ENCODE data around the gene LHFPL2.
A peak's percentile ranks its signal among the peaks of the same experiment; 100 is the strongest.
"Not testable (repeated sequence)": the region's sequence is repeated elsewhere in the genome, so short reads cannot be mapped to it uniquely, and the experiment has no call there.

The LHFPL2 gene

DNA sequence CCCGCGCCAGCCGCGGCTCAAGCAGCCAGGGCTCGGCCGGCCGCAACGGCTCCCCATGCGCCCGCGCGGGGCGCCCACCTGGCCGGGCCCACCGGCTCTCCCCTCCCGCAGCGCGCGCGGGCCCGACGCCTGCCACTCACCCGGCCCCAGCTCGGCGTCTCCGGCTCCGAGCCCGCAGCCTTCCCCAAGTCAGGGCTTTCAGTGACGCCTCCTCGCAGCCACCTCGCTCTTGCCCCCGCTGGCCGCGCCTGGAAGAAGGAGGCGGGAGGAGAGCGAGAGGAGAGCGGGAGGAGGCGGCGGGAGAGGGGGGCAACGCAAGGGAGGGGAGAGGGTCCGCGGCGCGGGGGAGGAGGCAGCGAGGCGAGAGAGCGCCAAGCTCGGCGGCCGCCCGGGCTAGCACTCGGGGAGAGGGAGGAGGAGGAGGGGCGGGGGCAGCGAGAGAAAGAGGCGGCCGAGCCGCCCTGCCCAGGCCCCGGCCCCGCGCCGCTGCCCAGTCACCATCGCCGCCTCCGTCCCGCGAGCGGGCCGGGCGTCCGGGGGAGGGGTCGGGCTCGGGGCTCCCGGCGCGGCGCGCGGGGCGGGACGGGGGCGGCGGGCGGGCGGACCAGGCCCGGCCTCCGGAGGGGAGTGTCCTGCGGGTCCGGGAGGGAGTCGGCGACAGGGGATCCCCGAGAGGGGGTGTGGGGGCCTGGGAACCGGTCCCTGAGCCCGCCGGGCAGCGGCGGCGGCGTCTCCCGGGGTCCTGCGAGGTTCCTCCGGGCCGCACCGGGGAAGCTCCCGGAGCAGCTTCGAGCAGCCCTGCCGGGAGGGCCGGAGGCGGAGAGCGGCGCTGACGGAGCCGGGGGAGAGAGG lies at the start of gene LHFPL2:
Gene LHFPL2, minus strand, starts transcription at position 414 of the 852 bp plus-strand sequence. CDS start 138,559 bp downstream, outside the sequence.
- peak; percentile 72 for DNase-seq (ENCODE audit: low spot score)

GRCh38 chr5:78696637-78697036 lies 48.1 kb upstream of the LHFPL2 start:
- DNase-seq (ENCODE audit: low spot score): peak; percentile 39

DNA sequence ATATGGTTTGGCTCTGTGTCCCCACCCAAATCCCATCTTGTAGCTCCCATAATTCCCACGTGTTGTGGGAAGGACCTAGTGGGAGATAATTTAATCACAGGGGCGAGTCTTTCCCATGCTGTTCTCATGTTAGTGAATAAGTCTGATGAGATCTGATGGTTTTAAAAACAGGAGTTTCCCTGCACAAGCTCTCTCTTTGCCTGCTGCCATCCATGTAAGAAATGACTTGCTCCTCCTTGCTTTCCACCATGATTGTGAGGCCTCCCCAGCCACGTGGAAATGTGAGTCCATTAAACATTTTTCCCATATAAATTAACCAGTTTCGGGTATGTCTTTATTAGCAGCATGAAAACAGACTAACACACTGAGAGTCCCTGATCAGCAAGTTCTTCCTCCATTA lies 47.5 kb upstream of the LHFPL2 start:
- DNase-seq (ENCODE audit: low spot score): not testable (repeated sequence)

GRCh38 chr5:78693339-78693738 lies 44.8 kb upstream of the LHFPL2 start:
- DNase-seq (ENCODE audit: low spot score): no peak

DNA sequence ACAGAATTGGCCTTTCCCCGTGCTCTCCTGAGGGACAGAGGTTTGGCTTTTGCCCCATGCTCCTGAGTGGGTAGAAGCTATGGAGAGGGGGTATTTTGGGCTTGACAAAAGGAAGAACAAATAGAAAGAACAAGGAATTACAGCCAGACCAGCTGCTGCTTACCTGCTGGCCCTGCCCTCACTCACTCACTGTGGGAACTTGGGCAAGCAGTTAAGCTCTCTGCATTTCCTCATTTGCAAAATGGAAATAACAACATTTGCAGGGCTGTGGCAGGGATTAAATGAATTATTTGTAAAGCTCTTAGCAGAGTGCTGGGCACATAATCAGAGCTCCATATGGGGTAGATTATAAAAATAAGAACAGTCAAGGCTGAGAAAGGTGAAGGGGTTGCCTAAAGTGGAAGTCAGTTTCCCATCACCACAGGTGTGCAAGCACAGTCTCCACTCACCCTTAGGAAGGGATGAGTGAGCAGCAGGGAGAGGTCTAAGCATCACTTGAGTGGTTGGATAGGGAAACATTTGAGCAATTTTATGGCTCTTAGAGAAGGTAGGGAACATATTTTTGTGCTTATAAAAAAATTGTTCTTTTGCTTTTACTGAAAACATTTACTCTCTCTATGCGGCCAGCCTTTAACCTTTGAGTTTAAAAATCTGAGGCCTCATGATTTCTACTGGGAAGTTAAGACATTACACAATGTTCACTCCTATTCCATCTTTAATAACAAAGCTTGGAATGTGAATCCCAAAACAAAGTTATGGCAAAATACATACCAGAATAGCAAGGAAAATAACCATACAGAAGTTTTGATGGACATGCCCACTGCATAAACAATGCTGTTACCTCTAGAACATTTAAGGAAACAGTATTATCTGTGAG lies 42.8 kb upstream of the LHFPL2 start:
- no peak for DNase-seq (ENCODE audit: low spot score)

DNA sequence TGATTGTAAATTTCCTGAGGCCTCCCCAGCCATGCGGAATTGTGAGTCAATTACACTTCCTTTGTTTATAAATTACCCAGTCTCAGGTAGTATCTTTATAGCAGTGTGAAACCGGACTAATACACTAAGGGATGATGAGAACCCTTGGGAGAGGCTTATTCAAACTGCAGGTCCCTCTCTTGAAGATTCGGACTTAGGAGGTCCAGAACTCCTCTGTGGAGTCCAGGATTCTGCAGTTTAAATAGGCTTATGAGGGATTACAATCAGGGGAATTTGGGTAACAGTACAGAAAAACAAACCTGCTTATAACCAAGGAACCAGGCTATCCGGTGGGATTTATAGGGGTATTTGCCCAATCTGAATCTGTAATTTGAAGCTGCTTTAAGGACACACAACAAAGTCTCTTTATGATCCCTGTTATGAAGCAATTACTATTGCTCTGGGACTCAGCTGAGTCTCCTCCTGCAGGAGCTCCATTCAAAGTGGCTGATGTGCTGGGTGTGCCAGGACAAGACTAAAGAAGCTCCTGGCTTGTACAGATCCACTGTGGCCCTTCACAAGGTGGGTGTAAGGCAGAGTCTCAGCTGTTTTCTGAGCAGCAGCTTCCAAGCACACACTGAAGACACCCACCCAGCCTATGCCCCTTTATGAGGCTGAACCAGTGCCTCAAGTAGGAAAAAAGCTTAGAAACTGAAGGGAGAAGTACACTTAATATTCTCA lies 41.8 kb upstream of the LHFPL2 start:
- DNase-seq (ENCODE audit: low spot score): no peak

GRCh38 chr5:78689540-78690252 lies 41.1 kb upstream of the LHFPL2 start:
- no peak for DNase-seq (ENCODE audit: low spot score)

GRCh38 chr5:78687514-78687913 lies 38.9 kb upstream of the LHFPL2 start:
- not testable (repeated sequence) for DNase-seq (ENCODE audit: low spot score)

DNA sequence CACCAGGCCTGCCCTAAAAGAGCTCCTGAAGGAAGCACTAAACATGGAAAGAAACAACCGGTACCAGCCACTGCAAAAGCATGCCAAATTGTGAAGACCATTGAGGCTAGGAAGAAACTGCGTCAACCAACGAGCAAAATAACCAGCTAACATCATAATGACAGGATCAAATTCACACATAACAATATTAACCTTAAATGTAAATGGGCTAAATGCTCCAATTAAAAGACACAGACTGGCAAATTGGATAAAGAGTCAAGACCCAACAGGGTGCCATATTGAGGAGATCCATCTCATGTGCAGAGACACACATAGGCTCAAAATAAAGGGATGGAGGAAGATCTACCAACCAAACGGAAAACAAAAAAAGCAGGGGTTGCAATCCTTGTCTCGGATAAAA lies 35.3 kb upstream of the LHFPL2 start:
- not testable (repeated sequence) for DNase-seq (ENCODE audit: low spot score)

- no peak for DNase-seq (ENCODE audit: low spot score)
Observed at GRCh38 chr5:78679905-78680304, 31.3 kb upstream of the LHFPL2 start.

- DNase-seq (ENCODE audit: low spot score): peak; percentile 72
Observed at GRCh38 chr5:78677777-78678668, 29.5 kb upstream of the LHFPL2 start.

GRCh38 chr5:78675956-78676730 lies 27.6 kb upstream of the LHFPL2 start:
- DNase-seq (ENCODE audit: low spot score): peak; percentile 75

GRCh38 chr5:78673827-78674226 lies 25.3 kb upstream of the LHFPL2 start:
- DNase-seq (ENCODE audit: low spot score): not testable (repeated sequence)

- DNase-seq (ENCODE audit: low spot score): no peak
Observed at GRCh38 chr5:78672154-78672553, 23.6 kb upstream of the LHFPL2 start.

GRCh38 chr5:78671609-78672008 lies 23.0 kb upstream of the LHFPL2 start:
- peak; percentile 81 for DNase-seq (ENCODE audit: low spot score)

- DNase-seq (ENCODE audit: low spot score): no peak
Observed at GRCh38 chr5:78670701-78671269, 22.2 kb upstream of the LHFPL2 start.

DNA sequence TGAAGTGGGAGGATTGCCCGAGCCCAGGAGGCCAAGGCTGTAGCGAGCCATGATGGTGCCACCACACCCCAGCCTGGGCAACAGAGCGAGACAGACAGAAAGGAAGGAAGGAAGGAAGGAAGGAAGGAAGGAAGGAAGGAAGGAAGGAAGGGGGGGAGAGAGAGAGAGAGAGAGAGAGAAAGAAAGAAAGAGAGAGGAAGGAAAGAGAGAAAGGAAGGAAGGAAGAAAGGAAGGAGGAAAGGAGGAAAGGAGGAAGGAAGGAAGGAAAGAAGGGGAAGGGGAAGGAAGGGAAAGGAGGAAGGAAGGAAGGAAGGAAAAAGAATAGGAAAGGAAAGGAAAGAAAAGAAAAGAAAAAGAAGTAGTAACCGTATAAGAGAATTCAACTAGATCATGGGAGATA lies 20.8 kb upstream of the LHFPL2 start:
- no peak for DNase-seq (ENCODE audit: low spot score)

DNA sequence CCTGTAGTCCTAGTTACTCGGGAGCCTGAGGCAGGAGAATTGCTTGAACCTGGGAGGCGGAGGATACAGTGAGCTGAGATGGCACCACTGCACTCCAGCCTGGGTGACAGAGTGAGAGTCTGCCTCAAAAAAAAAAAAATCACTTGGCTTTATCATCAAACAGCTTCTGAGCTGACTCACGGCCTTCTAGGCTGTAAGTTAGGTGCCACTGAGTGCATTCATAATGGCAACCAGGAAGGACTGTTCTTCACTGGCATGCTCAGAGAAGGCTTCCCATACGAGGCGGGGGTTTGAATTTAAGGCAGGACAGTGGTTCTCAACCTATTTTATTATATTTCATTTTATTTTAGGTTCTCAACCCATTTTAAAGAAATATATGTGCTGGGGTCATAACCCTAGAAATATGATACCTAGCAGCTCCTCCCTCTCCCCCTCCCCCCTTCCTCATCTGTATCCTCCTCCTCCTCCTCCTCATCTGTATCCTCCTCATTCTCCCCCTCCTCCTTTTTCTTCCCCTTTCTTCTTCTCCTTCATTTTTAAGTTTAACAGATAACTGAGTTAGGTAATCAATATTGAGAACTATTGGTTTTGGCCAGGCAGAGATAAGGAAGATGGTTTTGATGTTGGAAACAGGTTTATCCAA lies 19.0 kb upstream of the LHFPL2 start:
- no peak for DNase-seq (ENCODE audit: low spot score)

GRCh38 chr5:78666975-78667374 lies 18.4 kb upstream of the LHFPL2 start:
- DNase-seq (ENCODE audit: low spot score): not testable (repeated sequence)
